SK-N-DZ (cell line): ENCODE data around the gene TMPRSS13.
A peak's percentile ranks its signal among the peaks of the same experiment; 100 is the strongest.

Experiments
- DNase-seq: peaks from one replicate; pipeline ENCODE4 v3.0.0-alpha.2; 2015; ENCODE audit warnings: low spot score

Gene TMPRSS13

GRCh38 chr11:117914398-117914761 is 14.8 kb downstream of the TMPRSS13 start:
- no peak for DNase-seq

- no peak for DNase-seq
Observed at GRCh38 chr11:117913736-117914397, 15.3 kb downstream of the TMPRSS13 start.

- no peak for DNase-seq
Observed at GRCh38 chr11:117912497-117912896, 16.7 kb downstream of the TMPRSS13 start.

- DNase-seq, result no peak
Observed at GRCh38 chr11:117911694-117912093, 17.5 kb downstream of the TMPRSS13 start.

GRCh38 chr11:117910941-117911655 is 18.1 kb downstream of the TMPRSS13 start:
- no peak for DNase-seq

- DNase-seq, result no peak
Observed at GRCh38 chr11:117910525-117910924, 18.7 kb downstream of the TMPRSS13 start.

- DNase-seq, result no peak
Observed at GRCh38 chr11:117909611-117910382, 19.4 kb downstream of the TMPRSS13 start.

GRCh38 chr11:117908959-117909610 is 20.1 kb downstream of the TMPRSS13 start:
- peak; percentile 88 for DNase-seq

- DNase-seq, result no peak
Observed at GRCh38 chr11:117908109-117908895, 20.9 kb downstream of the TMPRSS13 start.

GRCh38 chr11:117907276-117908108 is 21.7 kb downstream of the TMPRSS13 start:
- DNase-seq, result peak; percentile 88

GRCh38 chr11:117906710-117907109 is 22.5 kb downstream of the TMPRSS13 start:
- DNase-seq, result no peak

GRCh38 chr11:117906126-117906525 is 23.1 kb downstream of the TMPRSS13 start:
- no peak for DNase-seq

GRCh38 chr11:117905524-117905923 is 23.7 kb downstream of the TMPRSS13 start:
- no peak for DNase-seq

- DNase-seq, result no peak
Observed at GRCh38 chr11:117903505-117904382, 25.5 kb downstream of the TMPRSS13 start.

- DNase-seq, result no peak
Observed at GRCh38 chr11:117902001-117902845, 27.0 kb downstream of the TMPRSS13 start.

GRCh38 chr11:117901601-117902000 is 27.6 kb downstream of the TMPRSS13 start:
- DNase-seq, result no peak

- no peak for DNase-seq
Observed at GRCh38 chr11:117900720-117901440, 28.3 kb downstream of the TMPRSS13 start.
